Measurements from ENCODE around the gene KRTAP4-11. TPM values are rescaled to one million over a fixed set of nuclear protein-coding genes. Genes with fewer than 3 reads are reported as not detected.
"Not testable (repeated sequence)": the region's sequence is repeated elsewhere in the genome, so short reads cannot be mapped to it uniquely, and the experiment has no call there.

KRTAP4-11 gene
- total RNA-seq, 1 donor: not detected

GRCh38 chr17:41107941-41108450, 10.2 kb downstream of the KRTAP4-11 start:
- H3K4me3 ChIP-seq (ENCODE audit: low read length): peak overlapping the region; percentile 32
- peaks cover 3% of the 10 kb centered on the region for H3K9me3 ChIP-seq (ENCODE audit: low read depth, low read length)
- peaks cover 8% of the 10 kb centered on the region for H3K4me1 ChIP-seq (ENCODE audit: insufficient read depth, low read length)
- H3K27me3 ChIP-seq (ENCODE audit: insufficient read depth, low read length): no peaks in the 10 kb centered on the region

DNA sequence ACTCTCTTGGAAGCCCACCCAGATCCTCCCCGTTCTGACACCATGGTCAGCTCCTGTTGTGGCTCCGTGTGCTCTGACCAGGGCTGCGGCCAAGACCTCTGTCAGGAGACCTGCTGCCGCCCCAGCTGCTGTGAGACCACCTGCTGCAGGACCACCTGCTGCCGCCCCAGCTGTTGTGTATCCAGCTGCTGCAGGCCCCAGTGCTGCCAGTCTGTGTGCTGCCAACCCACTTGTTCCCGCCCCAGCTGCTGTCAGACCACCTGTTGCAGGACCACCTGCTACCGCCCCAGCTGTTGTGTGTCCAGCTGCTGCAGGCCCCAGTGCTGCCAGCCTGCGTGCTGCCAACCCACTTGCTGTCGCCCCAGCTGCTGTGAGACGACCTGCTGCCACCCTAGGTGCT, 12.8 kb downstream of the KRTAP4-11 start, which contains the start of gene KRTAP4-9:
TSS of gene KRTAP4-9 (plus strand) at position 43 of the 400 bp plus-strand sequence. CDS start at position 43, 0 bp downstream.
- H3K9me3 ChIP-seq (ENCODE audit: low read depth, low read length); H3K4me1 ChIP-seq (ENCODE audit: insufficient read depth, low read length); H3K4me3 ChIP-seq (ENCODE audit: low read length); H3K27me3 ChIP-seq (ENCODE audit: insufficient read depth, low read length): not testable (repeated sequence)

DNA sequence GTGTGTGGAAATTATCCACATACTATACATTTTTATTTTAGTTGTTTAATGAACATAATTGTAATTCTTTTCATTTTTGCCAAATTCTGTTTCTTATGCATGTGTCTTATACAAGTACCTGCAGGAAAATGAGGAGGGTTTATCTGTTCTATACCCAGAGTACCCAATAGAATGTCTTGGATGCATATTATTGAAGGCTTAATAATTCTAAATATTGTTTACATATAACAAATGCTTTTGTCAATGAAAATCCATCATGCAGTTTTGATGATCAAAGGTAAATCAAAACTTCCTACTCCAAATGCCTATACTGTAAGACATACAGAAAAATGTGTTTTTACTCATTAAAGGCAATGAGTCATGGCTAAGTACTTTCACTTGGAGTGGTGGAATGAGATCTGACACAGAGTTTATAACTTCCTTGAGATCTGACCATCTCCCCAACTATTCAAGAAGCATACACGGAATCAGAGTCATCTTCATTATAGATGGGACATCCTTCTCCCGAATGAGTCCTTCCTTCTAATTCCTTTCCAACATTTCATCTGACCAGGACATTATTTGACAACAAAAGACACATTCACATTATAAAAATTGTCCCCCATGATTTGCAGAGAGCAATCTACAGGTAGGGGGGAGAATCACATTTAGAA, 13.7 kb downstream of the KRTAP4-11 start:
- not testable (repeated sequence) for H3K27me3 ChIP-seq (ENCODE audit: insufficient read depth, low read length)

DNA sequence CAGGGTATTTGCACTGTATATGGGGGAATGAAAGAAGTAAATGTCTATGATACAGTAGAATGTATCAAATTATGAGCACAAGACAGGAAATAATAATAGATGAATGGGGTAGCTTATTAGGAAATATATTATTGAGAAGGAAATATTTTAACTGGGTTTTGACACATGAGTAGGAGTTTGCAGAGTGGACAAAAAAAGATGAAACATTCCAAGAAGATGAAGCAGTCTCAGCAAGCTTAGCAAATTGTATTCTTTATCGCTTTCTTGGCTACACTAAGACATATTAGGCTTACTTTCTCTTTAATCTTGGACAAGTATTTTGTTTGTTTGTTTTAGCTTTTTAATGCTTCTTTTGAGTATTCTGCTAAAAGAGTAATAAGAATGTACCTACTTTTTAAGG, 14.3 kb downstream of the KRTAP4-11 start:
- no peaks in the 10 kb centered on the region for H3K27me3 ChIP-seq (ENCODE audit: insufficient read depth, low read length)
- no peaks in the 10 kb centered on the region for H3K9me3 ChIP-seq (ENCODE audit: low read depth, low read length)
- H3K4me1 ChIP-seq (ENCODE audit: insufficient read depth, low read length): peaks cover 8% of the 10 kb centered on the region
- no peak overlapping the region for H3K4me3 ChIP-seq (ENCODE audit: low read length)

More for the DNA sequence above, 13.7 kb downstream of the KRTAP4-11 start:
- H3K9me3 ChIP-seq (ENCODE audit: low read depth, low read length); H3K4me1 ChIP-seq (ENCODE audit: insufficient read depth, low read length); H3K4me3 ChIP-seq (ENCODE audit: low read length): not testable (repeated sequence)

DNA sequence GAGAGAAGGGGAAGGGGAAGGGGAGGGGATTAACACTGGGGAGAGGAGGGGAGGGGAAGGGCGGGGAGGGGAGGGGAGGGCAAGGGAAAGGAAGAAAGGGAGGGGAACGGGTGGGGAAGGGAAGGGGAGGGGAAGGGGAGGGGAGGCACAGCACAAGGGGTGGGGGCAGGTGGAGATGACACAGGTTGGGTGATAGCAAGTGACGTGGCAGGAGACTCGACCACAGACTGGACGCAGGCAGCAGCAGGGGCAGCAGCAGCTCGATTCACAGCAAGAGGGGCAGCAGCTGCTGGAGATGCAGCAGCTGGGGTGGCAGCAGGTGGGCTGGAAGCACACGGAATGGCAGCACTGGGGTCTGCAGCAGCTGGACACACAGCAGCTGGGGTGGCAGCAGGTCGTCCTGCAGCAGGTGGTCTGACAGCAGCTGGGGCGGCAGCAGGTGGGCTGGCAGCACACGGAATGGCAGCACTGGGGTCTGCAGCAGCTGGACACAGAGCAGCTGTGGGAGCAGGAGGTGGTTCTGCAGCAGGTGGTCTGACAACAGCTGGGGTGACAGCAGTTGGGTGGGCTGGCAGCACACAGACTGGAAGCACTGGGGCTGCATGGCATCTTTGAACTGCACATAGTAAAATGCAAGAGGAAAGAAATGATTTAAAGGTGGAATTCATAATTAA, 16.4 kb downstream of the KRTAP4-11 start, which contains the start of gene KRTAP4-16:
TSS of gene KRTAP4-16 (minus strand) at position 624 of the 674 bp plus-strand sequence. CDS start at position 624, 0 bp downstream.
- H3K4me3 ChIP-seq (ENCODE audit: low read length): no peak within 1 kb of the TSS
- no peaks in the 10 kb centered on the region for H3K9me3 ChIP-seq (ENCODE audit: low read depth, low read length)
- H3K27me3 ChIP-seq (ENCODE audit: insufficient read depth, low read length): no peaks in the 10 kb centered on the region
- no peaks in the 10 kb centered on the region for H3K4me1 ChIP-seq (ENCODE audit: insufficient read depth, low read length)

DNA sequence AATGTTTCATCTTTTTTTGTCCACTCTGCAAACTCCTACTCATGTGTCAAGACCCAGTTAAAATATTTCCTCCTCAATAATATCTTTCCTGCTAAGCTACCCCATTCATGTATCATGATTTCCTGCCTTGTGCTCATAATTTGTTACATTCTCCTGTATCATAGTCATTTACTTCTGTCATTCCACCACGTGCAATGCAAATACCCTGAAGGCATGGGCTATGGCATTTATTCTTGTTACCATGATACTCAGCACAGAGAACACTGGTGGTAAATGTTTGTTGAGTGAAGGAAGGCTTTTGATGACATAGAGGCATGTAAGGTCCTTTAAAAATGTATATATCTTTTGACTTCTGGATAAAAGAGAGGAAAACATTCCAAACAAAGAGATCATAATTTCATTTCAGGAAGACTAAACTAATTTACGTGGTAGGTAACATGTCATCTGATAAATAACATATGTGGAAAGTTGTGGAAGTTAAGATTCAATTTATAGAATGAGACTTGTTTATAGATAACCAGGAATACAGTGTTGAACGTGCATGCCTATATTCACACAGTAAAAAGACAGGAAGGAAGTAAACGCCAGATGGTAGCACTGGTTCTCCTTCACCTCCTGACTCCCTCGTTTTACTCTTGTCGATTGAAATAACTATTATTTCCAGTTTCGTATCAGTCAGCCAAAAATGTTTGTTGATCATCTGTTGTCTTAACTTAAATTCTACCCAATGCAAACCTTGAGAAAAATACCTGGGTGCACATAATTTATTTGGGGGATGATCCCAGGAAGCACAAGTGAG, 18.3 kb downstream of the KRTAP4-11 start:
- not testable (repeated sequence) for H3K9me3 ChIP-seq (ENCODE audit: low read depth, low read length); H3K4me3 ChIP-seq (ENCODE audit: low read length); H3K27me3 ChIP-seq (ENCODE audit: insufficient read depth, low read length); H3K4me1 ChIP-seq (ENCODE audit: insufficient read depth, low read length)

GRCh38 chr17:41098481-41098880, 19.7 kb downstream of the KRTAP4-11 start:
- no peaks in the 10 kb centered on the region for H3K27me3 ChIP-seq (ENCODE audit: insufficient read depth, low read length)
- no peaks in the 10 kb centered on the region for H3K4me1 ChIP-seq (ENCODE audit: insufficient read depth, low read length)
- H3K9me3 ChIP-seq (ENCODE audit: low read depth, low read length): no peaks in the 10 kb centered on the region
- no peak overlapping the region for H3K4me3 ChIP-seq (ENCODE audit: low read length)

GRCh38 chr17:41098042-41098441, 20.1 kb downstream of the KRTAP4-11 start, which contains the start of gene KRTAP4-8:
TSS of gene KRTAP4-8 (minus strand) at chr17:41098142. CDS start at chr17:41098084, 58 bp downstream.
- no peaks in the 10 kb centered on the region for H3K27me3 ChIP-seq (ENCODE audit: insufficient read depth, low read length)
- no peaks in the 10 kb centered on the region for H3K4me1 ChIP-seq (ENCODE audit: insufficient read depth, low read length)
- no peak within 1 kb of the TSS for H3K4me3 ChIP-seq (ENCODE audit: low read length)
- H3K9me3 ChIP-seq (ENCODE audit: low read depth, low read length): no peaks in the 10 kb centered on the region

GRCh38 chr17:41096055-41096454, 22.1 kb downstream of the KRTAP4-11 start:
- Histone ChIP-seq H3K4me1 (ENCODE audit: insufficient read depth, low read length) (no peaks in the 10 kb centered on the region), H3K27me3 (ENCODE audit: insufficient read depth, low read length) (no peaks in the 10 kb centered on the region), H3K4me3 (ENCODE audit: low read length) (no peak overlapping the region), H3K9me3 (ENCODE audit: low read depth, low read length) (no peaks in the 10 kb centered on the region)

DNA sequence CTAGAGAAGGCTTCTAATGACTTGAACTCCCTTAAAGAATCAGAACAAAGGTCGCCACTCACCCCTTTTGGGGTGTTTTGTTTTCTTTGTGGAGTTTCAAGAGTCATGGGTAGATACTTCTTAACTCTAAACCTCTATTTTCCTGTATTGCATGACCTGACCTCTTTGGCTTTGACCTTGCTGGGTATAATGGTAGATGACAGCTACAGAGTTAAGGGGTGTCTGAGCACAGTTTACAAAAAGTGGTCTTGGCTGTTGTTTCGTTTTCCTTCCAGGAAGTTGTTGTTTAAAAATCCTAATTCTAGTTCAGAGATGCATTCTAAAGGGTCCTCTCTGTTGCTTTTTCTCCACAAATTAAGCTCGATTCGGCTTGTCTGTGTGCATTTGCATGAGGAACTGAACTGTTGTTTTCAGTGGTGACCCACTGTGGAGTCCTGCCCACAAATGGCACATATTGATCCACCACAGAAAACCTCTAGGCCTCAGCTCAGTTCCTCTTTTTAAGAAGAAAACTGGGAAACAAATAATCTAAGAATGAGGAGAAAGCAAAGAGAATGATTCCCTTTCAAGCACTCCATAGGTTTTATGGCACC, 29.3 kb downstream of the KRTAP4-11 start:
- not testable (repeated sequence) for H3K27me3 ChIP-seq (ENCODE audit: insufficient read depth, low read length); H3K9me3 ChIP-seq (ENCODE audit: low read depth, low read length); H3K4me3 ChIP-seq (ENCODE audit: low read length); H3K4me1 ChIP-seq (ENCODE audit: insufficient read depth, low read length)

DNA sequence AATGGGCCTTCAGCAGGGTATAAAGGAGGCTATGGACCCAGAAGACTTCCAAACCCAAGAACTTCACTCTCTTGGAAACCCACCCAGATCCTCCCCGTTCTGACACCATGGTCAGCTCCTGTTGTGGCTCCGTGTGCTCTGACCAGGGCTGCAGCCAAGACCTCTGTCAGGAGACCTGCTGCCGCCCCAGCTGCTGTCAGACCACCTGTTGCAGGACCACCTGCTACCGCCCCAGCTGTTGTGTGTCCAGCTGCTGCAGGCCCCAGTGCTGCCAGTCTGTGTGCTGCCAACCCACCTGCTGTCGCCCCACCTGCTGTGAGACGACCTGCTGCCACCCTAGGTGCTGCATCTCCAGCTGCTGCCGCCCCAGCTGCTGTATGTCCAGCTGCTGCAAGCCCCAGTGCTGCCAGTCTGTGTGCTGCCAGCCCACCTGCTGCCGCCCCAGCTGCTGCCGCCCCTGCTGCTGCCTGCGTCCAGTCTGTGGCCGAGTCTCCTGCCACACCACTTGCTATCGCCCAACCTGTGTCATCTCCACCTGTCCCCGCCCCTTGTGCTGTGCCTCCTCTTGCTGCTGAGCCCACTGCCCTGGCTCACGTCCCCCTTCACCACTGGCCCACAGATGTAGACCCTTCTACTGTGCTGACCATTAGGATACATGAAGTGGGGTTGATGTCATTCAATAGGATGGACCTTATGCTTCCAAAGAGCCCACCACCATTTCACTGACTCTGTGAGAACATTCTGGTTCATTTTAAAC, 33.9 kb downstream of the KRTAP4-11 start, which contains the start of gene KRTAP4-7:
TSS of gene KRTAP4-7 (plus strand) at position 51 of the 757 bp plus-strand sequence. CDS start at position 108, 57 bp downstream.
- H3K4me3 ChIP-seq (ENCODE audit: low read length); H3K9me3 ChIP-seq (ENCODE audit: low read depth, low read length); H3K4me1 ChIP-seq (ENCODE audit: insufficient read depth, low read length); H3K27me3 ChIP-seq (ENCODE audit: insufficient read depth, low read length): not testable (repeated sequence)

GRCh38 chr17:41083427-41083826, 34.7 kb downstream of the KRTAP4-11 start:
- H3K9me3 ChIP-seq (ENCODE audit: low read depth, low read length); H3K4me1 ChIP-seq (ENCODE audit: insufficient read depth, low read length); H3K4me3 ChIP-seq (ENCODE audit: low read length); H3K27me3 ChIP-seq (ENCODE audit: insufficient read depth, low read length): not testable (repeated sequence)

GRCh38 chr17:41082626-41083025, 35.5 kb downstream of the KRTAP4-11 start:
- Histone ChIP-seq H3K9me3 (ENCODE audit: low read depth, low read length) (no peaks in the 10 kb centered on the region), H3K27me3 (ENCODE audit: insufficient read depth, low read length) (no peaks in the 10 kb centered on the region), H3K4me1 (ENCODE audit: insufficient read depth, low read length) (no peaks in the 10 kb centered on the region)

GRCh38 chr17:41076788-41077187, 41.4 kb downstream of the KRTAP4-11 start:
- Histone ChIP-seq H3K27me3 (ENCODE audit: insufficient read depth, low read length) (peaks cover 3% of the 10 kb centered on the region), H3K4me3 (ENCODE audit: low read length) (no peak overlapping the region), H3K9me3 (ENCODE audit: low read depth, low read length) (no peaks in the 10 kb centered on the region), H3K4me1 (ENCODE audit: insufficient read depth, low read length) (no peaks in the 10 kb centered on the region)

More at GRCh38 chr17:41082626-41083025, 35.5 kb downstream of the KRTAP4-11 start:
- H3K4me3 ChIP-seq (ENCODE audit: low read length): no peak overlapping the region

Measured in mononuclear cell (primary cell).